Progenitor cell of endocrine pancreas (in vitro differentiated cells): ENCODE measurements around the gene CDC45. TPM values are rescaled to one million over a fixed set of nuclear protein-coding genes. Genes with fewer than 3 reads are reported as not detected.
"Not testable (repeated sequence)": the region's sequence is repeated elsewhere in the genome, so short reads cannot be mapped to it uniquely, and the experiment has no call there.

Experiments used
- DNase-seq: peaks from one replicate; pipeline ENCODE4 v3.0.0; 2021; ENCODE audit warnings: low spot score; ENCODE audit not compliant: unreplicated experiment
- H3K27ac Mint-ChIP-seq: 2 replicates; pipeline ENCODE4 v1.8.0; 2021; ENCODE audit warnings: mild to moderate bottlenecking, moderate library complexity, mixed read lengths
- H3K27me3 Mint-ChIP-seq: 2 replicates; pipeline ENCODE4 v1.8.0; 2021; ENCODE audit warnings: mixed read lengths
- H3K36me3 Mint-ChIP-seq: 2 replicates; pipeline ENCODE4 v1.8.0; 2022; ENCODE audit warnings: mixed read lengths; ENCODE audit not compliant: insufficient read depth
- H3K4me1 Mint-ChIP-seq: 2 replicates; pipeline ENCODE4 v1.8.0; 2021; ENCODE audit warnings: low read depth, mixed read lengths
- H3K4me3 Mint-ChIP-seq: 2 replicates; pipeline ENCODE4 v1.8.0; 2021; ENCODE audit warnings: low read depth, mild to moderate bottlenecking, moderate library complexity, mixed read lengths
- H3K9me3 Mint-ChIP-seq: 2 replicates; pipeline ENCODE4 v1.8.0; 2021; ENCODE audit warnings: low read depth, mixed read lengths
- total RNA-seq: library from RNA; stranded (reverse); gene quantifications from 2 replicates; pipeline ENCODE4 v1.2.1, GENCODE V29; 2021
- TF ChIP-seq, protein P1 (sequence below): fragments of 200-600 bp; sonication (generic); IDR thresholded peaks from one replicate; pipeline ENCODE4 v1.5.0; 2021; ENCODE audit warnings: antibody characterized with exemption, mild to moderate bottlenecking; ENCODE audit not compliant: unreplicated experiment

The CDC45 gene
- total RNA-seq, 1 donor from 2014 or later, result 18.1 TPM

DNA sequence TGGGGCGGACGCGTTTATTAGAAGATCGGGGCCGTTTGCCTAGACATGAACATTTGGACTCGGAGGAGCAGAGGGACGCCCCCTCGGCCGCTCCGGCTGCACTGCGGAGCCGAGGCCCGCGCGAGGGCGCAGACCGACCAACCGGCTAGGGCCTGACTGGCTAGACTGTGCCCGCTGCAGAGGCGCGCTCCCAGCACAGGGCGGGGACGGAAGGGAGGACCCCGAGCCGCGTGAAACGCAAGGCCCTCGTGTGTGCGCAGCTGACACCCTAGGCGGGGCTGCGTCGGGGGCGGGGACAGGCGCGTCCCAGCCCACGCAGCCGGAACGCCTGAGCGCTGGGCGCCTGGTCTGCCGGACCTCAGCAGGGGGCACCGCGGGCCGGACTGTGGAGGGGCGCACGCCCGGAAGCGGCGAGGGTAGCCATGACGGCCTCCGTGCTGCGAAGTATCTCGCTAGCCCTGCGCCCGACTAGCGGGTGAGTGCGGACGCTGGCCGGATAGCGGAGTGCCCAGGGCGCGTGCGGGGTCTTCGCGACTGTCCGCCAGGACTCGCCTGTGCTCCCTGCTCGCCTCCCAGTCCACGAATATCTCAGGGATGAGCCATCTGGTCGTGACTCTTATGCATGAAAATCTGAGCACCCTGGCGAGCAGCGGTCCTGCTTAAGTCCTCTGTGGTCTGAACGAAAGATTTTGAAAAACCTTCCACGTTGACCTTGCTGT is 47.4 kb upstream of the CDC45 start, which contains the start of gene MRPL40:
Gene MRPL40 (plus strand): TSS at position 413 of the 719 bp plus-strand sequence. CDS start 10 bp downstream, at position 423.
- Mint-ChIP-seq H3K4me3 (peak within 1 kb of the TSS; percentile 89), H3K27me3 (no peaks in the 10 kb centered on the region), H3K27ac (peak within 1 kb of the TSS; percentile 96), H3K9me3 (no peaks in the 10 kb centered on the region), H3K4me1 (peaks cover 23% of the 10 kb centered on the region), H3K36me3 (peaks cover 1% of the 10 kb centered on the region)
- TF ChIP-seq, protein P1, sequence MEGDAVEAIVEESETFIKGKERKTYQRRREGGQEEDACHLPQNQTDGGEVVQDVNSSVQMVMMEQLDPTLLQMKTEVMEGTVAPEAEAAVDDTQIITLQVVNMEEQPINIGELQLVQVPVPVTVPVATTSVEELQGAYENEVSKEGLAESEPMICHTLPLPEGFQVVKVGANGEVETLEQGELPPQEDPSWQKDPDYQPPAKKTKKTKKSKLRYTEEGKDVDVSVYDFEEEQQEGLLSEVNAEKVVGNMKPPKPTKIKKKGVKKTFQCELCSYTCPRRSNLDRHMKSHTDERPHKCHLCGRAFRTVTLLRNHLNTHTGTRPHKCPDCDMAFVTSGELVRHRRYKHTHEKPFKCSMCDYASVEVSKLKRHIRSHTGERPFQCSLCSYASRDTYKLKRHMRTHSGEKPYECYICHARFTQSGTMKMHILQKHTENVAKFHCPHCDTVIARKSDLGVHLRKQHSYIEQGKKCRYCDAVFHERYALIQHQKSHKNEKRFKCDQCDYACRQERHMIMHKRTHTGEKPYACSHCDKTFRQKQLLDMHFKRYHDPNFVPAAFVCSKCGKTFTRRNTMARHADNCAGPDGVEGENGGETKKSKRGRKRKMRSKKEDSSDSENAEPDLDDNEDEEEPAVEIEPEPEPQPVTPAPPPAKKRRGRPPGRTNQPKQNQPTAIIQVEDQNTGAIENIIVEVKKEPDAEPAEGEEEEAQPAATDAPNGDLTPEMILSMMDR, result no peak
- DNase-seq, result peak; percentile 85

DNA sequence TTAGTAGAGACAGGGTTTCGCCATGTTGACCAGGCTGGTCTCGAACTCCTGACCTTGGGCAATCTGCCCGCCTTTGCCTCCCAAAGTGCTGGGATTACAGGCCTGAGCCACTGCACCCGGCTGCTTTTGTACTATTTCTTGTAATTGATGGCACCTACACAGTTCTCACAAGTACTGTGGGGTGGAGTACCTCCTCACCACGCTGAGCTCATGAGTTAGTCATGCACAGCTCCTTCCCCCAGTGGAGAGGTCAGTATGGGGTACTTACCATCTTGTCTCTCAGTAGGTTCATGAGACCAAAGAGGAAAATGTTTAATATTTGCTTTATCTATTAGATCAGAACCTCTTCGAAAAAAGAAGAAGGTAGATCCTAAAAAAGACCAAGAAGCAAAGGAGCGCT is 45.3 kb upstream of the CDC45 start:
- peaks cover 5% of the 10 kb centered on the region for H3K36me3 Mint-ChIP-seq
- no peaks in the 10 kb centered on the region for H3K9me3 Mint-ChIP-seq
- peaks cover 20% of the 10 kb centered on the region for H3K4me1 Mint-ChIP-seq
- TF ChIP-seq, protein P1, result no peak
- no peaks in the 10 kb centered on the region for H3K27me3 Mint-ChIP-seq
- DNase-seq, result no peak
- peak overlapping the region; percentile 89 for H3K4me3 Mint-ChIP-seq
- no peak overlapping the region for H3K27ac Mint-ChIP-seq

DNA sequence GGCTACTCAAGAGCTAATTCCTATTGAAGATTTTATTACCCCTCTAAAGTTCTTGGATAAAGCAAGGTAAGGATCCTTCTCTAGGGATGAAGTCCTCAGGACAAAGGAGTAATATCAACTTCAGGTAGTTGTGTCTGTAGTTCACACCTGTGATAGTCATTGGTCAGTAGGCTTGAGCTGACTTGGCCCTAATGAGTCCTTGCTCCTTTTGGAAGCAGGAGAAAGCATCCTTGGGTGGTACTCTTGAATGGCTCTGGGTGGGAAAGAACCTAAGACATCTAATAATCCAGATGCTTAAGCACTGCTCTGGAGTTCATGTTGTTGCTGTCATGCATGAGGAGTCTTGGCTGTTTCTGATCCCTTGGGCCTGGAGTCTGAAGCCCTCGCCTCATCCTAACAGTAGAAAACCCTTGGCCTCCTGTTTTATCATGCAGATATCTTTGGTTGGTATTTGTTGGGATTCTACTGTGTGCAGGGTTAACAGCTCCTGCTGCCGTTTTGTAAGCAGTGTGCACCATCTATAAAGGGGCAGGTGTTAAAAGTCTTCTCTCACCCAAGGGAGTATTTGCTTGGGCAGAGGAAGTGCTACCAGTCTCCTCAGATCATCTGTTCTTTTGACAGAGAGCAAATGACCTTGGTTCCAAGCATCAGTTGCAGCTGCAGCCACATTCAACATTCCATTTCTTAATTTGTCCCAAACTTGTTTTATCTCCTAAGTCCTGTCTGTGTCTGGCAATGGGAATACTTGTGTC is 44.7 kb upstream of the CDC45 start:
- peaks cover 5% of the 10 kb centered on the region for H3K36me3 Mint-ChIP-seq
- no peaks in the 10 kb centered on the region for H3K9me3 Mint-ChIP-seq
- H3K4me1 Mint-ChIP-seq, result peaks cover 14% of the 10 kb centered on the region
- DNase-seq, result no peak
- TF ChIP-seq, protein P1, result no peak
- no peak overlapping the region for H3K27ac Mint-ChIP-seq
- no peaks in the 10 kb centered on the region for H3K27me3 Mint-ChIP-seq
- H3K4me3 Mint-ChIP-seq, result peak overlapping the region; percentile 26

DNA sequence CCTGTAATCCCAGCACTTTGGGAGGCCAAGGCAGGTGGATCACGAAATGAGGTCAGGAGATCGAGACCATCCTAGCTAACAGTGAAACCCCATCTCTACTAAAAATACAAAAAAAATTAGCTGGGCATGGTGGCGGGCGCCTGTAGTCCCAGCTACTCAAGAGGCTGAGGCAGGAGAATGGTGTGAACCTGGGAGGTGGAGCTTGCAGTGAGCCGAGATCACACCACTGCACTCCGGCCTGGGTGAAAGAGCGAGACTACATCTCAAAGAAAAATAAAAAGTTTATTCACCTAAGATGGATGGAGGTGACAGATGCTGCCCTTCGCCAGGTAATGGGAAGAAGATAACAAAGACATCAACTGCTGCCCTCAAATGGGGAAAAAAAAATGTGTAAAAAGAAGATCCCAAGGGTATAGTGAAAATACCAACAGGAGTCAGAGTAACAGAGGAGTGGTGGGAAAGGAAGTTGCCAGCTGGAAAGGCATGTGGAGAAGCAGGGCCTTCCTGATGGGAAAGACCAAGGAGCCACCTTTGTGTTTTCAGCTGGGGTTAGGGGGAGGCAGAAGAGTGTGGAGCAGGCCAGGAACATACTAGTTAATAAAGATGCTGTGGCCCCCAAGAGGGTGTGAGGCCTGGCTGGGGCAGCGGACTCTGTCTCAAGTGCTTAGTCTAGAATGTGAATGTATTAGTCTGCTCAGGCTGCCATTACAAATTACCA is 43.1 kb upstream of the CDC45 start:
- not testable (repeated sequence) for DNase-seq, H3K27me3 Mint-ChIP-seq, H3K4me3 Mint-ChIP-seq, H3K4me1 Mint-ChIP-seq, H3K36me3 Mint-ChIP-seq, H3K9me3 Mint-ChIP-seq
- H3K27ac Mint-ChIP-seq, result peak overlapping the region; percentile 33

DNA sequence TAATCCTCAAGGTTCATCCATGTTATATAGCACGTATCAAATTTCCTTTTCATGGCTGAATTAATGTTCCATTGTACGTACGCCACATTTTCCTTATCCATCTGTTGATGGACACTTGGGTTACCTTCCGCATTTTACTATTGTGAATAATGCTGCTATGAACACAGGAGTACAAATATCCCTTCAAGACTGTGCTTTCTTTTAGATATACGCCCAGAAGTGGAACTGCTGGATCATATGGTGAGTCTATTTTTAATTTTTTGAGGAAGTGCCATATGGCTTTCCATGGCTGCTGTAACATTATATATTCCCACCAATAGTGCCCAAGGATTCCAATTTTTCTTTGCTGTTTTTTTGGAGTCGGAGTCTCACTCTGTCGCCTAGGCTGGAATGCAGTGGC is 41.4 kb upstream of the CDC45 start:
- TF ChIP-seq, protein P1, result no peak
- Mint-ChIP-seq H3K9me3 (no peaks in the 10 kb centered on the region), H3K4me3 (no peak overlapping the region), H3K36me3 (peaks cover 5% of the 10 kb centered on the region), H3K27ac (no peak overlapping the region), H3K27me3 (no peaks in the 10 kb centered on the region), H3K4me1 (peaks cover 2% of the 10 kb centered on the region)
- DNase-seq, result no peak
